IMR-90 (cell line): ENCODE data around the gene CSK. TPM values are rescaled to one million over a fixed set of nuclear protein-coding genes. Genes with fewer than 3 reads are reported as not detected.

ENCODE experiments used
- ATAC-seq: fragments of 200-7000 bp; cut with Tn5 transposase; 2 replicates; pipeline ENCODE4 v1.9.1; 2020; ENCODE audit warnings: low read depth, mild to moderate bottlenecking, moderate library complexity
- BruUV-seq: library from RNA; stranded (reverse); fragments of 400-500 nt; replicated peaks from 2 replicates; lab custom pipeline; 2021; lab: Mats Ljungman, UMichigan
- CTCF ChIA-PET: fragments of 300-600 bp; formaldehyde crosslinking; extraction: SDS; loops from one replicate; lab custom pipeline; 2021; ENCODE audit warnings: antibody characterized with exemption; lab: Yijun Ruan, JAX
- POLR2A ChIA-PET: fragments of 300-600 bp; sonication (Branson Sonifier 250); formaldehyde crosslinking; loops from one replicate; lab custom pipeline; 2022; ENCODE audit warnings: antibody characterized with exemption; ENCODE audit not compliant: unreplicated experiment; lab: Charles Lee
- DNase-seq: peaks from one replicate; pipeline ENCODE4 v3.0.0; 2013
- H2AFZ ChIP-seq: replicated peaks from 2 replicates; pipeline ENCODE3; 2013; ENCODE audit warnings: low read length, mild to moderate bottlenecking; ENCODE audit not compliant: poor library complexity
- H2AK5ac ChIP-seq: 2 replicates; pipeline ENCODE4 v1.6.1; 2013; ENCODE audit warnings: low read depth, low read length, inconsistent platforms
- H2AK9ac ChIP-seq: replicated peaks from 2 replicates; pipeline ENCODE3; 2013; ENCODE audit warnings: mild to moderate bottlenecking, low read depth, low read length, moderate library complexity; ENCODE audit not compliant: poor library complexity
- H2BK120ac ChIP-seq: 2 replicates; pipeline ENCODE4 v1.6.1; 2013; ENCODE audit warnings: low read depth, low read length, inconsistent platforms
- H2BK15ac ChIP-seq: 3 replicates; pipeline ENCODE4 v1.6.1; 2013; ENCODE audit warnings: low read depth, low read length, inconsistent platforms
- H2BK20ac ChIP-seq: 2 replicates; pipeline ENCODE4 v1.6.1; 2013; ENCODE audit warnings: low read depth, mild to moderate bottlenecking, inconsistent platforms, low read length, moderate library complexity
- H2BK5ac ChIP-seq: 2 replicates; pipeline ENCODE4 v1.6.1; 2013; ENCODE audit warnings: mild to moderate bottlenecking, low read depth, low read length, inconsistent platforms; ENCODE audit not compliant: poor library complexity, severe bottlenecking
- H3K14ac ChIP-seq: replicated peaks from 2 replicates; pipeline ENCODE4 v1.6.1; 2013; ENCODE audit warnings: low read depth, low read length, inconsistent platforms
- H3K18ac ChIP-seq: 2 replicates; pipeline ENCODE4 v1.6.1; 2013; ENCODE audit warnings: low read depth, low read length, control low read depth
- H3K23ac ChIP-seq: 2 replicates; pipeline ENCODE4 v1.6.1; 2013; ENCODE audit warnings: low read depth, low read length, inconsistent platforms
- H3K27ac ChIP-seq: 2 replicates; pipeline ENCODE4 v1.5.1; 2013; ENCODE audit warnings: mild to moderate bottlenecking, control low read depth, low read length; ENCODE audit not compliant: insufficient read depth
- H3K27me3 ChIP-seq: 2 replicates; pipeline ENCODE4 v1.6.1; 2013; ENCODE audit warnings: low read length; ENCODE audit not compliant: control insufficient read depth, insufficient read depth
- H3K36me3 ChIP-seq: 2 replicates; pipeline ENCODE4 v1.6.1; 2013; ENCODE audit warnings: low read length, mixed read lengths; ENCODE audit not compliant: control insufficient read depth, insufficient read depth
- H3K4ac ChIP-seq: 2 replicates; pipeline ENCODE4 v1.6.1; 2013; ENCODE audit warnings: low read depth, low read length, inconsistent platforms
- H3K4me1 ChIP-seq: 2 replicates; pipeline ENCODE4 v1.6.1; 2013; ENCODE audit warnings: low read length, mixed read lengths; ENCODE audit not compliant: control insufficient read depth, insufficient read depth
- H3K4me2 ChIP-seq: 2 replicates; pipeline ENCODE4 v1.6.1; 2013; ENCODE audit warnings: low read depth, mild to moderate bottlenecking, control low read depth, low read length, moderate library complexity
- H3K4me3 ChIP-seq: 2 replicates; pipeline ENCODE4 v1.5.1; 2013; ENCODE audit warnings: low read depth, mild to moderate bottlenecking, control low read depth, low read length, moderate library complexity; ENCODE audit not compliant: insufficient read depth
- H3K56ac ChIP-seq: 2 replicates; pipeline ENCODE4 v1.6.1; 2013; ENCODE audit warnings: low read length, inconsistent platforms; ENCODE audit not compliant: insufficient read depth; ENCODE audit errors: extremely low read depth
- H3K79me1 ChIP-seq, 2 experiments: 2 replicates each; pipeline ENCODE4 v1.6.1; 2013; ENCODE audit warnings: low read length in 2 of 2, inconsistent platforms in 1 of 2, low read depth in 1 of 2
- H3K9ac ChIP-seq: 2 replicates; pipeline ENCODE4 v1.6.1; 2013; ENCODE audit warnings: low read depth, low read length, control low read depth
- H3K9me1 ChIP-seq: 2 replicates; pipeline ENCODE4 v1.6.1; 2013; ENCODE audit warnings: low read length, inconsistent platforms; ENCODE audit not compliant: insufficient read depth
- H3K9me3 ChIP-seq: 2 replicates; pipeline ENCODE4 v1.6.1; 2013; ENCODE audit warnings: low read length; ENCODE audit not compliant: control insufficient read depth, insufficient read depth
- H4K20me1 ChIP-seq: 2 replicates; pipeline ENCODE4 v1.6.1; 2013; ENCODE audit warnings: low read length, inconsistent platforms; ENCODE audit not compliant: insufficient read depth
- H4K5ac ChIP-seq: 2 replicates; pipeline ENCODE4 v1.6.1; 2013; ENCODE audit warnings: mild to moderate bottlenecking, low read depth, low read length, control low read depth
- H4K8ac ChIP-seq, 2 experiments: 2 replicates each; pipeline ENCODE4 v1.6.1; 2013; ENCODE audit warnings: low read depth in 2 of 2, low read length in 2 of 2, control low read depth in 1 of 2, inconsistent platforms in 1 of 2
- H4K91ac ChIP-seq: 2 replicates; pipeline ENCODE4 v1.6.1; 2013; ENCODE audit warnings: low read depth, low read length, inconsistent platforms; ENCODE audit not compliant: insufficient read depth
- BHLHE40 ChIP-seq: fragments of 150-350 bp; IDR thresholded peaks from 2 replicates; pipeline ENCODE4 v1.6.1; 2016; ENCODE audit warnings: mild to moderate bottlenecking, low read depth, low read length
- CEBPB ChIP-seq: IDR thresholded peaks from 2 replicates; pipeline ENCODE4 v1.6.1; 2012; ENCODE audit warnings: low read depth, low read length, improper control_type of control experiment
- CHD1 ChIP-seq: IDR thresholded peaks from 2 replicates; pipeline ENCODE4 v1.6.1; 2012; ENCODE audit warnings: low read depth, low read length, improper control_type of control experiment
- FOS ChIP-seq: fragments of 150-350 bp; IDR thresholded peaks from 2 replicates; pipeline ENCODE4 v1.6.1; 2016; ENCODE audit warnings: low read depth, low read length
- MAFK ChIP-seq: IDR thresholded peaks from 2 replicates; pipeline ENCODE4 v1.6.1; 2012; ENCODE audit warnings: low read depth, low read length, improper control_type of control experiment
- MAZ ChIP-seq: IDR thresholded peaks from 2 replicates; pipeline ENCODE4 v1.6.1; 2012; ENCODE audit warnings: low read depth, mild to moderate bottlenecking, low read length, improper control_type of control experiment, moderate library complexity, borderline replicate concordance
- MXI1 ChIP-seq: IDR thresholded peaks from 2 replicates; pipeline ENCODE4 v1.6.1; 2012; ENCODE audit warnings: low read depth, mild to moderate bottlenecking, low read length, moderate library complexity, borderline replicate concordance
- NFE2L2 ChIP-seq: fragments of 150-350 bp; IDR thresholded peaks from 2 replicates; pipeline ENCODE4 v1.6.1; 2016; ENCODE audit warnings: low read depth, mild to moderate bottlenecking, low read length
- POLR2A ChIP-seq: IDR thresholded peaks from 2 replicates; pipeline ENCODE4 v1.6.1; 2012; ENCODE audit warnings: mild to moderate bottlenecking, low read depth, low read length
- RAD21 ChIP-seq: IDR thresholded peaks from 2 replicates; pipeline ENCODE4 v1.6.1; 2012; ENCODE audit warnings: low read length, improper control_type of control experiment
- RCOR1 ChIP-seq: IDR thresholded peaks from 2 replicates; pipeline ENCODE4 v1.6.1; 2012; ENCODE audit warnings: mild to moderate bottlenecking, low read length, improper control_type of control experiment; ENCODE audit not compliant: insufficient replicate concordance
- RFX5 ChIP-seq: IDR thresholded peaks from 2 replicates; pipeline ENCODE4 v1.8.0; 2012; ENCODE audit warnings: low read depth, mild to moderate bottlenecking, low read length, moderate library complexity
- SMC3 ChIP-seq: fragments of 150-350 bp; IDR thresholded peaks from 2 replicates; pipeline ENCODE4 v1.6.1; 2016; ENCODE audit warnings: low read depth, mild to moderate bottlenecking, antibody characterized with exemption, low read length, moderate library complexity
- WGBS, 2 experiments: methylation state at CpG; one replicate each; pipeline versions ENCODE4 v1.1.5 to v1.1.7; 2013; ENCODE audit warnings: missing lambda C conversion rate in 2 of 2; ENCODE audit not compliant: insufficient read length in 1 of 2; ENCODE audit errors: extremely low coverage in 2 of 2; 5-methylcytosine and 5-hydroxymethylcytosine counted together
- dilution Hi-C: fragments of 300-500 bp; cut with HindIII; formaldehyde crosslinking; loops from one replicate; pipeline ENCODE4 v1.14.3; 2018; ENCODE audit warnings: low sequenced_read_pairs; ENCODE audit not compliant: unreplicated experiment
- in situ Hi-C: fragments of 300-500 bp; cut with MboI; formaldehyde crosslinking; loops from 3 replicates; pipeline ENCODE4 v1.14.3; 2019; ENCODE audit warnings: low sequenced_read_pairs, inconsistent platforms, mixed read lengths
- intact Hi-C: fragments of 100-400 bp; cut with micrococcal nuclease; formaldehyde crosslinking; loops from 2 replicates; pipeline ENCODE4 v1.10.0; 2022
- polyA plus RNA-seq, 3 experiments: library from polyadenylated mRNA; depleted of rRNA; stranded (reverse); fragments of >200 nt; gene quantifications; 2 replicates each; pipeline ENCODE4 v1.2.3, GENCODE V29; 2012; ENCODE audit warnings: low replicate concordance in 1 of 3
- total RNA-seq: library from RNA; depleted of rRNA; stranded (reverse); fragments of >200 nt; gene quantifications from 2 replicates; pipeline ENCODE4 v1.2.3, GENCODE V29; 2012
- TF ChIP-seq, protein P1 (sequence below): conservative IDR thresholded peaks from 2 replicates; pipeline ENCODE4 v1.5.1; 2012; ENCODE audit warnings: mild to moderate bottlenecking, low read depth, low read length, improper control_type of control experiment
- TF ChIP-seq, protein P2 (sequence below): fragments of 150-350 bp; IDR thresholded peaks from 2 replicates; pipeline ENCODE4 v1.6.1; 2017; ENCODE audit warnings: mild to moderate bottlenecking, antibody characterized with exemption, low read length, low read depth
- TF ChIP-seq, protein P3 (sequence below): fragments of 150-350 bp; IDR thresholded peaks from 2 replicates; pipeline ENCODE4 v1.6.1; 2016; ENCODE audit warnings: low read depth, mild to moderate bottlenecking, low read length, moderate library complexity, borderline replicate concordance

CSK gene
- total and polyA plus RNA-seq, 2 of the 4 experiments (the other 2 are of a cell fraction) = 10.8 to 54.0 TPM

- Histone ChIP-seq H2BK15ac (no peak overlapping the region), H3K36me3 (no peaks in the 10 kb centered on the region), H3K9me3 (no peaks in the 10 kb centered on the region), H3K27me3 (no peaks in the 10 kb centered on the region), H4K91ac (no peak overlapping the region), H3K14ac (no peak overlapping the region), H3K9ac (no peak overlapping the region), H2AK9ac (no peak overlapping the region), H4K20me1 (peaks cover 11% of the 10 kb centered on the region), H3K4me2 (no peak overlapping the region), H3K18ac (no peak overlapping the region), H3K56ac (no peak overlapping the region), H3K79me1 (peaks cover 9 to 18% of the 10 kb centered on the region in 2 experiments; a peak in 3 of 4 replicates), H3K27ac (no peak overlapping the region), H3K4me3 (no peak overlapping the region), H3K4me1 (peaks cover 11% of the 10 kb centered on the region), H2AK5ac (no peak overlapping the region), H3K4ac (no peak overlapping the region), H2BK5ac (no peak overlapping the region), H3K9me1 (no peaks in the 10 kb centered on the region), H4K5ac (no peak overlapping the region), H3K23ac (no peak overlapping the region), H2BK120ac (no peak overlapping the region), H4K8ac (no peak overlapping the region), H2BK20ac (no peak overlapping the region), H2AFZ (no peak overlapping the region)
- ChIA-PET POLR2A (interaction anchor here (0.5 kb wide), 1 partner anchor 52 kb away, joined by 3 read pairs; no protein-coding TSS in a partner anchor), CTCF (interaction anchor here (1.4 kb wide), 1 partner anchor 146 kb away, joined by 3 read pairs; no protein-coding TSS in a partner anchor)
- no TSS peak for BruUV-seq
- TF ChIP-seq, protein P1, sequence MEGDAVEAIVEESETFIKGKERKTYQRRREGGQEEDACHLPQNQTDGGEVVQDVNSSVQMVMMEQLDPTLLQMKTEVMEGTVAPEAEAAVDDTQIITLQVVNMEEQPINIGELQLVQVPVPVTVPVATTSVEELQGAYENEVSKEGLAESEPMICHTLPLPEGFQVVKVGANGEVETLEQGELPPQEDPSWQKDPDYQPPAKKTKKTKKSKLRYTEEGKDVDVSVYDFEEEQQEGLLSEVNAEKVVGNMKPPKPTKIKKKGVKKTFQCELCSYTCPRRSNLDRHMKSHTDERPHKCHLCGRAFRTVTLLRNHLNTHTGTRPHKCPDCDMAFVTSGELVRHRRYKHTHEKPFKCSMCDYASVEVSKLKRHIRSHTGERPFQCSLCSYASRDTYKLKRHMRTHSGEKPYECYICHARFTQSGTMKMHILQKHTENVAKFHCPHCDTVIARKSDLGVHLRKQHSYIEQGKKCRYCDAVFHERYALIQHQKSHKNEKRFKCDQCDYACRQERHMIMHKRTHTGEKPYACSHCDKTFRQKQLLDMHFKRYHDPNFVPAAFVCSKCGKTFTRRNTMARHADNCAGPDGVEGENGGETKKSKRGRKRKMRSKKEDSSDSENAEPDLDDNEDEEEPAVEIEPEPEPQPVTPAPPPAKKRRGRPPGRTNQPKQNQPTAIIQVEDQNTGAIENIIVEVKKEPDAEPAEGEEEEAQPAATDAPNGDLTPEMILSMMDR = no peak
- no peak for TF ChIP-seq RCOR1
- TF ChIP-seq FOS = no peak
- no peak for TF ChIP-seq CEBPB
- TF ChIP-seq MAZ = no peak
- TF ChIP-seq, protein P2, sequence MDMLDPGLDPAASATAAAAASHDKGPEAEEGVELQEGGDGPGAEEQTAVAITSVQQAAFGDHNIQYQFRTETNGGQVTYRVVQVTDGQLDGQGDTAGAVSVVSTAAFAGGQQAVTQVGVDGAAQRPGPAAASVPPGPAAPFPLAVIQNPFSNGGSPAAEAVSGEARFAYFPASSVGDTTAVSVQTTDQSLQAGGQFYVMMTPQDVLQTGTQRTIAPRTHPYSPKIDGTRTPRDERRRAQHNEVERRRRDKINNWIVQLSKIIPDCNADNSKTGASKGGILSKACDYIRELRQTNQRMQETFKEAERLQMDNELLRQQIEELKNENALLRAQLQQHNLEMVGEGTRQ = no peak
- no peak for TF ChIP-seq MXI1
- TF ChIP-seq MAFK = no peak
- TF ChIP-seq POLR2A = no peak
- TF ChIP-seq RAD21 = no peak
- no peak for TF ChIP-seq RFX5
- TF ChIP-seq CHD1 = no peak
- TF ChIP-seq BHLHE40 = no peak
- no peak for TF ChIP-seq SMC3
- TF ChIP-seq, protein P3, sequence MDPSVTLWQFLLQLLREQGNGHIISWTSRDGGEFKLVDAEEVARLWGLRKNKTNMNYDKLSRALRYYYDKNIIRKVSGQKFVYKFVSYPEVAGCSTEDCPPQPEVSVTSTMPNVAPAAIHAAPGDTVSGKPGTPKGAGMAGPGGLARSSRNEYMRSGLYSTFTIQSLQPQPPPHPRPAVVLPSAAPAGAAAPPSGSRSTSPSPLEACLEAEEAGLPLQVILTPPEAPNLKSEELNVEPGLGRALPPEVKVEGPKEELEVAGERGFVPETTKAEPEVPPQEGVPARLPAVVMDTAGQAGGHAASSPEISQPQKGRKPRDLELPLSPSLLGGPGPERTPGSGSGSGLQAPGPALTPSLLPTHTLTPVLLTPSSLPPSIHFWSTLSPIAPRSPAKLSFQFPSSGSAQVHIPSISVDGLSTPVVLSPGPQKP = no peak
- TF ChIP-seq NFE2L2 = no peak
- in situ Hi-C loops (loop anchor here (10.0 kb wide), 1 partner anchor 404 kb away; no protein-coding TSS in a partner anchor), dilution Hi-C loops (no loop called here), intact Hi-C loops (no loop called here)
- WGBS, 2 experiments = no CpG with 5 or more reads among the region's 5 CpGs
- ATAC-seq (no peak), DNase-seq (no peak)
Observed at GRCh38 chr15:74778599-74778970, 3.3 kb upstream of the CSK start.
